ENCODE results near the gene SLC35F6.

Gene SLC35F6

DNA sequence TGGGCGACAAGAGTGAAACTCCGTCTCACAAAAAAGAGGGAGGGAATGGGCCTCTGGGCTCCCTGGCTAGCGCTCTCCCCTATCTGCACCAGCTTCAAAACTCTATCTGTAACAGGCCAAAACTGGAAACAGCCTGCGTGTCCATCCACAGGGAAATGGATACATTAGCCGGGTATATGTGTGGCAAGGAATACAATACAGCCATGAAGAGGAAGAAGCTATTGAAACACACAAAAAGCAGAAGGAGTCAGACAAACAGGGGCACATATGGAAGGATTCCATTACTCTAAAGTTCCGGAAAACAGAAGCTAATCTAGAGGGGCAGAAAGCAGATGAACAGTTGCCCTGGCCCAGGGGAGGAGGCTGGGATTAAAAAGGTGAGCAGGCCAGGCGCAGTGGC lies 24.6 kb upstream of the SLC35F6 start:
- TF ChIP-seq, protein P1, sequence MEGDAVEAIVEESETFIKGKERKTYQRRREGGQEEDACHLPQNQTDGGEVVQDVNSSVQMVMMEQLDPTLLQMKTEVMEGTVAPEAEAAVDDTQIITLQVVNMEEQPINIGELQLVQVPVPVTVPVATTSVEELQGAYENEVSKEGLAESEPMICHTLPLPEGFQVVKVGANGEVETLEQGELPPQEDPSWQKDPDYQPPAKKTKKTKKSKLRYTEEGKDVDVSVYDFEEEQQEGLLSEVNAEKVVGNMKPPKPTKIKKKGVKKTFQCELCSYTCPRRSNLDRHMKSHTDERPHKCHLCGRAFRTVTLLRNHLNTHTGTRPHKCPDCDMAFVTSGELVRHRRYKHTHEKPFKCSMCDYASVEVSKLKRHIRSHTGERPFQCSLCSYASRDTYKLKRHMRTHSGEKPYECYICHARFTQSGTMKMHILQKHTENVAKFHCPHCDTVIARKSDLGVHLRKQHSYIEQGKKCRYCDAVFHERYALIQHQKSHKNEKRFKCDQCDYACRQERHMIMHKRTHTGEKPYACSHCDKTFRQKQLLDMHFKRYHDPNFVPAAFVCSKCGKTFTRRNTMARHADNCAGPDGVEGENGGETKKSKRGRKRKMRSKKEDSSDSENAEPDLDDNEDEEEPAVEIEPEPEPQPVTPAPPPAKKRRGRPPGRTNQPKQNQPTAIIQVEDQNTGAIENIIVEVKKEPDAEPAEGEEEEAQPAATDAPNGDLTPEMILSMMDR (IDR thresholded peaks at IDR 0.05; ENCODE audit: insufficient read depth, low read depth, low read length, missing control alignments) = no peak
- DNase-seq (ENCODE audit: low read depth) = no peak
- no peak overlapping the region for H3K4me3 ChIP-seq (ENCODE audit: low read length)

DNA sequence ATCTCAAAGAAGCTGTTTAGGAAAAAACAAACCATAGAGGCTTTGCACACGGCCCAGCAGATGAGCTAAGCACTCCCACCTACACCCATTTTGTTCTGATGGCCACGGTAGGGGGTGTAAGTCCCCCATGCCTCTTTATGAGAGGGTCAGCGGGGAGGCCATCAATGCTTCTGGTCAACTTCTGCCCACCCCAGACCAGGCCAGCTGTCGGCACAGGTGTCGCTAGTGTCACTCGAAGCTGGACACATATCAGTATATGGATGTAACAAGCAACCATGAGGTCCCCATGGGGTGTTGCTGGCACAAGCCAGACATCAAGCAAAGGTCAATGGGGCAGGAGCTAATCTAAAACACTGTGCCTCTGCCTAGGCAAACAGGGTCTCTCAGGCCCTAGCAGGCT lies 23.7 kb upstream of the SLC35F6 start:
- no peak overlapping the region for H3K4me3 ChIP-seq (ENCODE audit: low read length)
- DNase-seq (ENCODE audit: low read depth) = no peak
- TF ChIP-seq, protein P1 (IDR thresholded peaks at IDR 0.05; ENCODE audit: insufficient read depth, low read depth, low read length, missing control alignments) = no peak

DNA sequence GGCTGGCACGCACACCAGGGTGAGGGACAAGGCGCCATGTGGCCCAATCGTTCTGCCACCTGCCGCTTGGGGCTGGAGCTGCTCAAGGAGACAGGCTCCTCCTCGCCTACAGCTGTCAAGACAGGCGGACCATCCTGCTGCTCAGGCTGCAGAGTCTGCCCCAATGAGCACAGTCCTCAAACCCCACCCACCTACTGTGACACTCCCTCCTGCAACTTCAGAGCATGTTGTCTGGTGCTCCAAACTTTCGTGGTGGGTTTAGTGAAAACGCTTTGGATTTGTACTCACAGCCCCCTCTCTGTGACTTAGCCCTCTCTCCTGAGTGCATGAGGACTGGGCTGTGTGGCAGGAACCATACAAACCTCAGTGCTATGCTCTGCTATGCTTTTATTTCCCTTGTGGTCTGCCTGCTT lies 23.2 kb upstream of the SLC35F6 start:
- DNase-seq (ENCODE audit: low read depth) = peak; percentile 29
- no peak overlapping the region for H3K4me3 ChIP-seq (ENCODE audit: low read length)

DNA sequence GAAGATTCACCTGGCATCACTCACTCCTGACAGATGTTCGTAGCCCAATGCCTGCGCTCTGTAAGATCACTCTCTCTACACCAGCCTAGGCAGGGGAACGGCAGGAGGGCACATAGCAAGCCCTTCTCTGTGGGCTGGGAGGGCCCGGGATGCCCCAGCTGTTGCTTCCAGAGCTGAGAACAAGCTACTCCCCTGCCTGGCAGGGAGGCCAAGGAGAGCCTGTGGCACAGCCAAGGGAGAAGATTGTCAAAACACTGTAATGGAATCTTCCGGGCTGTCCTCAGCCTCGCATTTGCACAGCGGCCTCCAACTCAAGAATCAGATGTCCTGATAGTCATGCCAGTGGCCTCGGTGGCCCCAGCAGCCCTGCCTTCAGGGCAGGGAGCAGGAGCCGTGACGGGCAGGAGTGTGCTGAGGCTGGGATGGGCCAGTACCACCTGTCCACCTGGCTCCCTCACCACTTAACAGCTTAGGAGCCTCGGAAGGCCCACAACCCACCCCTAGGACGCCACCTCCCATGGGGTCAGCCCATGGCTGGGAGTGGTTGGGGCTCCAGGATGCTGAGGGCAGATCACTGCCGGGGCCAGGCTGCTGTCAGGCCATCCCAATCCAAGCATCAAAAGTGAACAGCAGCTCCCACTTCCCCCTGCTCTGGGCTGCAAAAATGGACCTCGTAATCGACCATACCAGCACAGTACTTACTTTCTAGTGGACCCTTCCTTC lies 21.9 kb upstream of the SLC35F6 start:
- H3K4me3 ChIP-seq (ENCODE audit: low read length) = no peak overlapping the region
- TF ChIP-seq, protein P1 (IDR thresholded peaks at IDR 0.05; ENCODE audit: insufficient read depth, low read depth, low read length, missing control alignments) = no peak
- no peak for DNase-seq (ENCODE audit: low read depth)

More for the DNA sequence above, 23.2 kb upstream of the SLC35F6 start:
- TF ChIP-seq, protein P1 (IDR thresholded peaks at IDR 0.05; ENCODE audit: insufficient read depth, low read depth, low read length, missing control alignments) = no peak

DNA sequence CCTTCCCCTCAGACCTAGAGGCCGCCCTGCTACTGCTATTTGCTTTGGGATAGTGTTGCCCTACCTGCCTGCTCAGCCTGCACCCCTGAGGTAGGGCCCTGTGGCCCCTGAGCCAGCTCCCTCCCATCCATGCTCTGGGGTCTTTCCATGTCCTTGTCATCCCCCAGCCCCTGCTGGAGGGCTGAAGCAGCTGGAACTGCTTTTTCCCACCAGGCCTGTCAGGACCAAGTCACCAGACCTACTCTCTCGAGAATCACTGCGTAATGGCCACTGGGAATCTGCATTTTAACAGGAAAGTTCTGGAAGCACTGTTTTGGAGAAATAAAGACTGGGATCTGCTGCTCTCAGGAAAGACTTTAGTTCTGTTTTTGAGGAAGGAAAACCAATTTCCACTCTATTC lies 20.2 kb upstream of the SLC35F6 start:
- TF ChIP-seq, protein P1 (IDR thresholded peaks at IDR 0.05; ENCODE audit: insufficient read depth, low read depth, low read length, missing control alignments) = no peak
- no peak for DNase-seq (ENCODE audit: low read depth)
- H3K4me3 ChIP-seq (ENCODE audit: low read length) = no peak overlapping the region

DNA sequence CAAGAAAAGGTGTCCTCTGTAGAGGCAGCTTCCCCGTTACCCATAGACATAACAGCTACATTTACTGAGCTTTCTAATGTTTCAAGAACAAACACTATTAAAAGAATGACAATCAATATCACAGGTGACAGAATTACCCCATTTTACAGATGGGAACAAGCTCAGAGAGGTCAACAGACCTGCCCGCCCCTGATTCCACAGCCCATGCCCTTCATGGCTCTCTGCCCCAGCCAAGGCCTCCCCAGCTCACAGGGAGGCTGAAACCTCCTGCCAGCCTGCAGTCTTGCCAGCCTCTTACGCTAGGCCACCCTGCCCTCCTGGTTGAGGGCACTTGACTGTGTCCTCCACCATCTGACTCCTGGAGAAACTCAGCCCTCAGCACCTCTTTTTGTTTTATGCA lies 19.1 kb upstream of the SLC35F6 start:
- DNase-seq (ENCODE audit: low read depth) = no peak
- TF ChIP-seq, protein P1 (IDR thresholded peaks at IDR 0.05; ENCODE audit: insufficient read depth, low read depth, low read length, missing control alignments) = no peak
- no peak overlapping the region for H3K4me3 ChIP-seq (ENCODE audit: low read length)
